GM18519 (cell line): Measurements from ENCODE around the gene CDC34.

Experiments used
- ATAC-seq: cut with Tn5 transposase; IDR thresholded peaks from one replicate; pipeline ENCODE4 v1.9.1; 2021; ENCODE audit warnings: mild to moderate bottlenecking, moderate library complexity; ENCODE audit not compliant: unreplicated experiment, low FRiP score

The CDC34 gene

GRCh38 chr19:496986-497385 lies 34.6 kb upstream of the CDC34 start:
- ATAC-seq: no peak

GRCh38 chr19:497491-497868 lies 34.1 kb upstream of the CDC34 start:
- no peak for ATAC-seq

GRCh38 chr19:497869-498510 lies 33.6 kb upstream of the CDC34 start:
- no peak for ATAC-seq

GRCh38 chr19:498511-498891 lies 33.1 kb upstream of the CDC34 start:
- no peak for ATAC-seq

GRCh38 chr19:498977-499623 lies 32.5 kb upstream of the CDC34 start:
- ATAC-seq: no peak

- ATAC-seq: no peak
These were observed 29.9 kb upstream of the CDC34 start for GRCh38 chr19:501646-502045.

- ATAC-seq: no peak
These were observed 26.9 kb upstream of the CDC34 start for GRCh38 chr19:504616-505015.

- ATAC-seq: peak; percentile 37
These were observed 24.9 kb upstream of the CDC34 start for GRCh38 chr19:506404-507285.

- ATAC-seq: peak; percentile 33
These were observed 24.0 kb upstream of the CDC34 start, which contains the start of gene TPGS1 for GRCh38 chr19:507286-508203. Gene TPGS1, plus strand, starts transcription at chr19:507497. Its CDS starts 10 bp downstream, at chr19:507507.

- ATAC-seq: no peak
These were observed 23.1 kb upstream of the CDC34 start for GRCh38 chr19:508204-509150.

GRCh38 chr19:510606-511100 lies 20.9 kb upstream of the CDC34 start:
- no peak for ATAC-seq

GRCh38 chr19:511101-511851 lies 20.3 kb upstream of the CDC34 start:
- no peak for ATAC-seq

GRCh38 chr19:512547-513365 lies 18.8 kb upstream of the CDC34 start:
- ATAC-seq: no peak

- ATAC-seq: no peak
These were observed 18.0 kb upstream of the CDC34 start for GRCh38 chr19:513368-514165.

GRCh38 chr19:514166-514663 lies 17.3 kb upstream of the CDC34 start:
- ATAC-seq: no peak

GRCh38 chr19:517721-518597 lies 13.6 kb upstream of the CDC34 start:
- no peak for ATAC-seq
